Aorta (tissue), 5 donors: Measurements from ENCODE around the gene DTNB. TPM values are rescaled to one million over a fixed set of nuclear protein-coding genes. Genes with fewer than 3 reads are reported as not detected.

Source experiments
- ATAC-seq: fragments of 200-7000 bp; cut with Tn5 transposase; one replicate; pipeline ENCODE4 v1.9.1; 2022; ENCODE audit warnings: moderate library complexity; ENCODE audit not compliant: low FRiP score
- DNase-seq, 2 donors: peaks; one replicate each; pipeline ENCODE4 v3.0.0-alpha.2; 2020
- H3K27ac ChIP-seq, 2 donors: one replicate each; pipeline ENCODE4 v1.5.1; 2013; ENCODE audit warnings: low read length in 2 of 2, mild to moderate bottlenecking in 2 of 2, moderate library complexity in 2 of 2, control low read depth in 1 of 2, inconsistent platforms in 1 of 2, low read depth in 1 of 2
- H3K27me3 ChIP-seq, 2 donors: one replicate each; pipeline ENCODE4 v1.6.1; 2013; ENCODE audit warnings: control low read depth in 1 of 2, low read length in 1 of 2, mild to moderate bottlenecking in 1 of 2, moderate library complexity in 1 of 2; ENCODE audit not compliant: insufficient read depth in 2 of 2, control insufficient read depth in 1 of 2
- H3K36me3 ChIP-seq, 2 donors: one replicate each; pipeline ENCODE4 v1.6.1; 2013; ENCODE audit warnings: control low read depth in 1 of 2, low read length in 1 of 2, mild to moderate bottlenecking in 1 of 2; ENCODE audit not compliant: insufficient read depth in 2 of 2, control insufficient read depth in 1 of 2
- H3K4me1 ChIP-seq, 2 donors: one replicate each; pipeline ENCODE4 v1.6.1; 2013; ENCODE audit warnings: low read length in 2 of 2, control low read depth in 1 of 2, mild to moderate bottlenecking in 1 of 2, moderate library complexity in 1 of 2; ENCODE audit not compliant: insufficient read depth in 2 of 2, control insufficient read depth in 1 of 2
- H3K4me3 ChIP-seq, 2 donors: one replicate each; pipeline ENCODE4 v1.5.1; 2013; ENCODE audit warnings: low read length in 2 of 2, control low read depth in 1 of 2, mild to moderate bottlenecking in 1 of 2
- H3K9me3 ChIP-seq: one replicate; pipeline ENCODE4 v1.6.1; 2013; ENCODE audit warnings: mild to moderate bottlenecking, low read length; ENCODE audit not compliant: control insufficient read depth
- WGBS, 2 donors: extraction: QIAGEN DNeasy Blood & Tissue Kit; methylation state at CpG; one replicate each; pipeline ENCODE4 v1.1.7; 2013; 5-methylcytosine and 5-hydroxymethylcytosine counted together
- intact Hi-C, 2 donors: fragments of 100-400 bp; cut with DNase I; formaldehyde crosslinking; loops; one replicate each; pipeline versions ENCODE4 v1.14.2 to v1.15.0; 2022
- polyA plus RNA-seq, 2 donors: library from polyadenylated mRNA; stranded (reverse); fragments of 200-250 nt; gene quantifications; one replicate each; pipeline ENCODE4 v1.2.3, GENCODE V29; 2013
- total RNA-seq, 2 donors: library from RNA; stranded (reverse); fragmentation: NEBNext Ultra II Directional; extraction: Animal tissue kit (Norgen Biotek cat#: 25700); gene quantifications; one replicate each; pipeline ENCODE4 v1.2.1, GENCODE V29; 2021
- donor health status: healthy with polysubstance abuse.
- donor health status: Bipolar disorder and iron deficiency.
- donor health status: DM: no; HTN: no; CAD: no.
- donor health status: DM: no; HTN: no; CAD: no.
- donor health status: DM: yes; HTN: yes; CAD: no.

DTNB gene
- total and polyA plus RNA-seq, 4 donors, result 14.7 to 33.7 (median 17.1) TPM

DNA sequence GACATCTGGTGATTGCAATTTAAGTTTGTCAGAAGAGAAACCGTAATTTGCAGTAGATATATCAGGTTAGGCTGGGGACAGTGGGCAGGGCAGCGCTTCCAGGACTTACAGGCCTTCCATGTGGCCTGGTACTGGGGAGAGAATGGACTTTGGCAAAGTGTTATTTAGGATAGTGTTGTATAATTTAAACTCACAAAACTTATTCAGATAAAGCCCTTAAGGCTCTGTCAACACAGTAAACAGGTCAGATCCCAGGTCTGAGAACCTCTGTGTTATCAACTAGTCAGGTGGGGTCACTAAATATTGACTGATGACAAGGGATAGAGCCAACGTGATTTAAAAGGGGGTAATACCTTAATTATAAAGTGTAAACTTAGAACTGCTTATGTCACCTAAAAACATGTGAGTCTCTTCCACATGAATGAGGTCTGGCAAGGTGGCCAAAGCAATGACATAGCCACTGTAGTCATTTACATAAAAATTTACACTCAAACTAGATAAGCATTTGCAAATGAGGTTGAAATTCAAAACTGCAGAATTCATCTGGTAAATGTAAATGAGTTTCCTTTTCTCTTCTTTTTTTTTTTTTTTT, 251.5 kb downstream of the DTNB start:
- Histone ChIP-seq H3K36me3 (no peaks in the 10 kb centered on the region), H3K27ac (no peak overlapping the region), H3K4me1 (no peaks in the 10 kb centered on the region), H3K4me3 (no peak overlapping the region), H3K27me3 (no peaks in the 10 kb centered on the region), H3K9me3 (no peaks in the 10 kb centered on the region)
- intact Hi-C loops, result no loop called here
- WGBS, 2 donors, result 88 to 92% methylated on average over 3 of the region's 3 CpGs
- DNase-seq, result no peak
- ATAC-seq, result no peak

DNA sequence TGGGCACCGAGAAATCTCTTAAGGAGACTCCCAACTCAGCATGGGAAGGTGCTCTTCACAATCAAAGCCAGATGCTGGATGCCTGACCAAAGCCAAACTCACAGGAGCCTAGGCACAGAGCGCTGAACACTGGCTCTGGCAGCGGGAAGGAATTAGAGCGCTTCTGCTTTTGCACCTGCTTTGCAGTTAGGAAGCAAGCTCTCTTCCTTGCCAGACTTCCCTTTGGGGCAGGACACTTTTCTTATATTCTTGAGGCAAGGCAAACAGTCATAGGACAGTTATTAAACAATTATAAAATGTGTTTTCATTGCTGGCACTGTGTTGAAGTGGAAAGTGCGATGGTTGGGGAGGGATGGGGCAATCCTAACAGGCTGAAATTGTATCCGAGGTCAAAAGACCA, 252.1 kb downstream of the DTNB start:
- no peaks in the 10 kb centered on the region for H3K9me3 ChIP-seq
- ATAC-seq (no peak), DNase-seq (no peak)
- H3K4me3 ChIP-seq, result no peak overlapping the region
- no peaks in the 10 kb centered on the region for H3K27me3 ChIP-seq
- intact Hi-C loops, result no loop called here
- H3K36me3 ChIP-seq, result no peaks in the 10 kb centered on the region
- WGBS, 2 donors, result 83 to 92% methylated on average over 6 of the region's 6 CpGs
- H3K4me1 ChIP-seq, result no peaks in the 10 kb centered on the region
- no peak overlapping the region for H3K27ac ChIP-seq

DNA sequence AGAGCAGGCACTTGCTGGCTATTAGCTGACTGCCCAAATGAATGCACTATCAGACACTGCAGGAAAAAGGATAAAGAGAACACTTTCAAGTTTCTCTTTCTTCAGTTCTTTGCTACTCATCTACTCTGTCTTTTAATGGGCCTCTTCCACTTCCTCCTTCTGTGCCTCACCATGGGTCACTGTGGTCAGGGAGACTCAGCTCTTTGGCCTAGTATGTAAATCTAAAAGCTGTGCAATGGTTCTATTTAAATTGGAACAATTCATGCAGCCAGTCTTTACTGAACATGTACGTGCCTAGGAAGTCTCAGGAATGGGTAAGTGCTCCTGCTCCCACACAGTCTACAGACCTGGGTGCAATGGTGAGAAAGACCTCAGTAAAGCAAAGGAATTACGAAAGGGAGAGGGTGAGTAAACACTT, 252.5 kb downstream of the DTNB start:
- H3K4me1 ChIP-seq, result no peaks in the 10 kb centered on the region
- no peak overlapping the region for H3K27ac ChIP-seq
- H3K4me3 ChIP-seq, result no peak overlapping the region
- intact Hi-C loops, result no loop called here
- ATAC-seq, result no peak
- no peaks in the 10 kb centered on the region for H3K9me3 ChIP-seq
- no peaks in the 10 kb centered on the region for H3K27me3 ChIP-seq
- WGBS, 2 donors, result 86 to 88% methylated on average over 2 of the region's 2 CpGs
- H3K36me3 ChIP-seq, result no peaks in the 10 kb centered on the region
- no peak for DNase-seq

DNA sequence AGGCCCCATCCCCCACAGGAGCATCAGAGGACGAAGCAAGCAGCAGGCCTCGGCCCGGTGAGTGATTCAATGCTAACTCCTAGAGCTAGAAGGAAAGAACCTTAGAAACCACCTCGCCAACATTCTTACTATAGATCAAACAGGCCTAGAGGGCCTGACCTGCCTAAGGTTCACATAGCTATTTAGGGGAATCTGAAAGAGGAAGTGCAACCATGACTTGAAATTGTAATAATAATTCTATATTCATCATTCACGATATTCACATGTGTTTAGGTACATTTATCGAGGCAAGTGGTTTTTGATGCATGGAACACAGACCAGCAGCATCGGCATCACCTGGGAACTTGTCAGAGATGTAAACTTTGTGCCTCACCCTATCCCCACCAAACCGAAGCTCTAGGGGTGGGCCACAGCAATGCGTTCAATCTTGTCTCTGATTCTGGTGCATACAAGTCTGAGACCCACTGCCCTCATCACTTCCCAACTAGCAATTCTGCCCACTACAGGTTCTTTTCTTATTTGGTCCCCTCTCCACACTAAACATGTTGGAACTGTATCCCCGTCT, 253.6 kb downstream of the DTNB start:
- no peaks in the 10 kb centered on the region for H3K27me3 ChIP-seq
- no peak for ATAC-seq
- DNase-seq, result no peak
- no peaks in the 10 kb centered on the region for H3K9me3 ChIP-seq
- intact Hi-C loops, result no loop called here
- H3K4me3 ChIP-seq, result no peak overlapping the region
- H3K36me3 ChIP-seq, result no peaks in the 10 kb centered on the region
- H3K4me1 ChIP-seq, result no peaks in the 10 kb centered on the region
- H3K27ac ChIP-seq, result no peak overlapping the region
- WGBS, 2 donors, result 96 to 97% methylated on average over 10 of the region's 10 CpGs

DNA sequence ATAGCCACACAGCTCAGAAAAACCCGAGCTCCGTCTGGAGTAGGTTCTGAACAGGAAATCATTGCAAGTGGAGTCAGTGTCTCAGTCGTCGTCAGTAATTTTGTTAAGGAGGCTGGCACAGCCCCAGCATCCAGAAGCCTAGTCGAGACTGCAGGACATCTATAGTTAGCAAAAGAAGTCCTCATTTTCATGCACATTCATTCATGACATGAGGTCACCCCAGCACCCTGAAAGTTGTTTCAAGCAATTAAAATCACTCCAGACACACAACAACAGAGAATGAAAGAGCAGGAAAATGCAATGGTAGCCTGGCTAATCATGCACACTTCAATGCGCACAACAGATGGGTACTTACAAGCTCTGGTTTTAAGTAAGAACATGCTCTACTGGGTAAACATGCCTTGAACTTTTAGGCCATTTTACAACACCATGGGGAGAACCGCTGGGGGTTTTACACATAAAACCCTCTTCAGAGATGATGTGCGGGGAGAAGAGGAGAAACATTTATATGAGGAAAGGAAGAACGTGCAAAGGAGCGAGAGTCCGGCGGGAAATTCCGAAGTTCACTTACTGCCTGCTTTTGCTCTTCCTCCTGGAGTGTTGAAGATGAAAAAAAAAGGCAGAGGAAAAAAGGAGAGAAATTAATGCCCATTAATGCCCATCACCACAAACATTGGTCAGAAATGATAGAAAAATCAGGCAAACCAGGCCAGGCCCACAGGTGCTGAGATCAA, 254.3 kb downstream of the DTNB start:
- ATAC-seq (no peak), DNase-seq (no peak)
- intact Hi-C loops, result no loop called here
- H3K27ac ChIP-seq, result no peak overlapping the region
- H3K4me3 ChIP-seq, result no peak overlapping the region
- H3K9me3 ChIP-seq, result no peaks in the 10 kb centered on the region
- no peaks in the 10 kb centered on the region for H3K27me3 ChIP-seq
- no peaks in the 10 kb centered on the region for H3K4me1 ChIP-seq
- H3K36me3 ChIP-seq, result no peaks in the 10 kb centered on the region
- 74 to 76% methylated on average over 13 of the region's 13 CpGs for WGBS, 2 donors

DNA sequence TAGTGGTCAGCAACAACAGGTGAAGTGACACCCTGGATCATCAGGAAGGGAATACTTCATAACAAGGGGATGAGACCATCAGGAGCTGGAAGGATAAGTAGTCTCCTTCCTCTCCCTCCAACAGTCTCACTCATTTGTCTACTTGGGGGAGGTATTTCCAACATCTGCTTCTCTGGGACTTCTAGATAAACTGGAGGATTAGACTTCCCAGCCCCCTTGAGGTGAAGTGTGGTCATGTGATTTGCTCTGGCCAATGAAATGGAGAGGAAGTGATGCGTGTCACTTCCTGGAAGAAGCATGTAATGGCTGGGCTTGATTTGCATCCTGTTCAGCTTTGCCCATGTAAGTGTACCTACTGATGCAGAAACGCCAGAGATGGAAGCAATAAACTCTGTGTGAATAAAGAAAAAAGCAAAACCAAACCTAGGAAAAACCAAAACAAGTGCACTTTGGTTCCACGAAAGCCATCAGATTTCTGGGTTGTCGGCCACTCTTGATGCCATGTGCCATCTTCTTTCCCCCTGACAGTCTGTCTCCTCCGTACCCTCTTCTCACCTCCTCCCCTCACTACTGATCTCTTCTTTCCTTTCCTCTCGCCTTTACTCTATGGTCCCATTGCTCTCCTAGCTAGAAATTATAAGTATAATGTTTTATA, 255.5 kb downstream of the DTNB start:
- 93 to 98% methylated on average over 6 of the region's 6 CpGs for WGBS, 2 donors
- intact Hi-C loops, result no loop called here
- H3K27me3 ChIP-seq, result no peaks in the 10 kb centered on the region
- H3K9me3 ChIP-seq, result no peaks in the 10 kb centered on the region
- no peak overlapping the region for H3K27ac ChIP-seq
- H3K4me3 ChIP-seq, result no peak overlapping the region
- DNase-seq (no peak), ATAC-seq (no peak)
- no peaks in the 10 kb centered on the region for H3K4me1 ChIP-seq
- no peaks in the 10 kb centered on the region for H3K36me3 ChIP-seq

DNA sequence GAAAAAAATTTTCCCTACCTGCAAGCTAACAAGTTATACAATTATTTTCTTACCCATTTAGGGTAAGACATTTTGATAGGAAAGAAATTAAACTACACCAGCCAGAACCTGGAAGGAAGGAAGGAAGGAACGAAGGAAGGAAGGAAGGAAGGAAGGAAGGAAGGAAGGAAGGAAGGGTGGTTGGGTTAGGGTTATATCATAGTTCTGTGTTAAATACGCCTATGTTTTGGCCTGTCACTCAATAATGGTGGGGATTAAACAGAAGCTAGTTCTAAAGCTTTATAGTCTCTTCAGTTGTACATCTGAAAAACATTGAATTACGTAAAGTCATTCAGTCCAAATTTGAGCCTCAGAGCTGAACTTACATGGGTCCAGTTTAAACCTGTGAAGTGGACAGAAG, 256.7 kb downstream of the DTNB start:
- H3K4me1 ChIP-seq, result no peaks in the 10 kb centered on the region
- no peak for DNase-seq
- intact Hi-C loops, result no loop called here
- no peaks in the 10 kb centered on the region for H3K27me3 ChIP-seq
- WGBS, 2 donors, result 96 to 98% methylated on average over 3 of the region's 3 CpGs
- H3K27ac ChIP-seq, result no peak overlapping the region
- H3K36me3 ChIP-seq, result no peaks in the 10 kb centered on the region
- no peaks in the 10 kb centered on the region for H3K9me3 ChIP-seq
- no peak overlapping the region for H3K4me3 ChIP-seq
- no peak for ATAC-seq

DNA sequence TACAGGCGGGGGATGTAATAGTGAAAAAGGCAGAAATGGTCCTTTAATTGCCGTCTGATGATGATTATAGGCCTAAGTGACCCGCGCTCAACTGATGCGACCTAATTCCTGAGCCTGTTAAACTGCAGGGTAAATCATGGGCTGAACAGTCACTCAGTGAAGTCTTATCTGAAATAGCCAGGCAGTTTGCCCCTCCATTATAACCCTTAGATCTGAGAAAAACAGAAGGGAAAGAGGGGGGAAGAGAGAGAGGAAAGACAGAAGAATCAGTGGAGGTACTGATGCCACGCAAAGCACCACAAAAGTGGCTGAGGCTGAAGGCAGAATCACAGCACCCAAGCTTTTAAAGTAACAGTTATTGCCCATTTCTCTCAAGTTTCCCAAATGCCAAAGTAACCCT, 258.6 kb downstream of the DTNB start:
- no peak overlapping the region for H3K27ac ChIP-seq
- H3K27me3 ChIP-seq, result no peaks in the 10 kb centered on the region
- H3K4me1 ChIP-seq, result peaks cover 0 to 3% of the 10 kb centered on the region in 2 donors
- DNase-seq (no peak), ATAC-seq (no peak)
- no peaks in the 10 kb centered on the region for H3K9me3 ChIP-seq
- intact Hi-C loops, result no loop called here
- no peak overlapping the region for H3K4me3 ChIP-seq
- H3K36me3 ChIP-seq, result no peaks in the 10 kb centered on the region
- 97 to 99% methylated on average over 6 of the region's 6 CpGs for WGBS, 2 donors
